SK-N-SH (cell line): Measurements from ENCODE around the gene PSMD2. TPM values are rescaled to one million over a fixed set of nuclear protein-coding genes. Genes with fewer than 3 reads are reported as not detected.
A peak's percentile ranks its signal among the peaks of the same experiment; 100 is the strongest.

Source experiments
- CTCF ChIA-PET: fragments of 300-600, 350-600 bp; formaldehyde crosslinking; extraction: SDS; loops from one replicate; lab custom pipeline; 2021; lab: Yijun Ruan, JAX
- POLR2A ChIA-PET: fragments of 350-600 bp; sonication (Branson Sonifier 250); formaldehyde crosslinking; extraction: SDS; loops from one replicate; lab custom pipeline; 2020; ENCODE audit warnings: antibody characterized with exemption, inconsistent platforms; lab: Yijun Ruan, JAX
- DNase-seq: peaks from one replicate; pipeline ENCODE4 v3.0.0; 2012
- H2AFZ ChIP-seq: fragments of 200-600 bp; sonication (generic); 2 replicates; pipeline ENCODE4 v1.8.1; 2016; ENCODE audit warnings: antibody characterized with exemption, mild to moderate bottlenecking, low read depth
- H3F3A ChIP-seq: fragments of 200-600 bp; sonication (generic); replicated peaks from 2 replicates; pipeline ENCODE3; 2016; ENCODE audit warnings: antibody characterized with exemption, mild to moderate bottlenecking; ENCODE audit not compliant: insufficient read depth
- H3K27ac ChIP-seq, 2 experiments: fragments of 200-500 bp in 1 of 2; fragments of 200-600 bp in 1 of 2; sonication (Bioruptor generic) in 1 of 2; sonication (generic), shearing (Covaris generic) in 1 of 2; 2 replicates each; pipeline versions ENCODE4 v1.5.1 to v1.6.1; 2014 to 2016; ENCODE audit warnings: low read depth in 2 of 2, inconsistent platforms in 1 of 2, low read length in 1 of 2, mild to moderate bottlenecking in 1 of 2, mixed read lengths in 1 of 2
- H3K27me3 ChIP-seq: fragments of 200-600 bp; sonication (generic), shearing (Covaris generic); 2 replicates; pipeline ENCODE4 v1.6.1; 2016; ENCODE audit warnings: mixed run types; ENCODE audit not compliant: insufficient read depth
- H3K36me3 ChIP-seq, 2 experiments: fragments of 200-500 bp in 1 of 2; fragments of 200-600 bp in 1 of 2; sonication (Bioruptor generic) in 1 of 2; sonication (generic) in 1 of 2; replicated peaks in 1 of 2; 2 replicates each; pipeline versions ENCODE3 to v1.5.1; 2014 to 2016; ENCODE audit warnings: low read length in 1 of 2, mild to moderate bottlenecking in 1 of 2; ENCODE audit not compliant: insufficient read depth in 2 of 2, control insufficient read depth in 1 of 2
- H3K4me1 ChIP-seq, 2 experiments: fragments of 200-500 bp in 1 of 2; fragments of 200-600 bp in 1 of 2; sonication (Bioruptor generic) in 1 of 2; sonication (generic), shearing (Covaris generic) in 1 of 2; 2 replicates each; pipeline versions ENCODE4 v1.5.1 to v1.6.1; 2014 to 2016; ENCODE audit warnings: low read depth in 1 of 2, low read length in 1 of 2, mixed run types in 1 of 2; ENCODE audit not compliant: insufficient read depth in 2 of 2, control insufficient read depth in 1 of 2
- H3K4me2 ChIP-seq: fragments of 200-600 bp; sonication (generic), shearing (Covaris generic); 2 replicates; pipeline ENCODE4 v1.6.1; 2017; ENCODE audit warnings: mixed run types
- H3K4me3 ChIP-seq, 2 experiments: fragments of 200-500 bp in 1 of 2; fragments of 200-600 bp in 1 of 2; sonication (Bioruptor generic) in 1 of 2; sonication (generic), shearing (Covaris generic) in 1 of 2; 2 replicates each; pipeline versions ENCODE4 v1.5.1 to v1.8.1; 2014 to 2016; ENCODE audit warnings: low read depth in 2 of 2, inconsistent platforms in 1 of 2, low read length in 1 of 2, mild to moderate bottlenecking in 1 of 2, mixed read lengths in 1 of 2, moderate library complexity in 1 of 2
- H3K79me2 ChIP-seq: fragments of 200-600 bp; sonication (generic); 2 replicates; pipeline ENCODE4 v1.8.1; 2017; ENCODE audit warnings: mild to moderate bottlenecking; ENCODE audit not compliant: insufficient read depth
- H3K9ac ChIP-seq: fragments of 200-600 bp; sonication (generic); 2 replicates; pipeline ENCODE4 v1.6.1; 2017; ENCODE audit warnings: mixed run types
- H3K9me2 ChIP-seq: fragments of 200-600 bp; sonication (generic); 2 replicates; pipeline ENCODE4 v1.6.1; 2017; ENCODE audit warnings: mixed run types
- H3K9me3 ChIP-seq: fragments of 200-600 bp; sonication (generic); 2 replicates; pipeline ENCODE4 v1.6.1; 2017; ENCODE audit warnings: mixed run types, mild to moderate bottlenecking, moderate library complexity
- H4K20me1 ChIP-seq: fragments of 200-600 bp; sonication (generic); 2 replicates; pipeline ENCODE4 v1.6.1; 2017; ENCODE audit warnings: mild to moderate bottlenecking, mixed run types; ENCODE audit not compliant: insufficient read depth
- CTCF ChIP-seq: fragments of 200-600 bp; sonication (generic); IDR thresholded peaks from 2 replicates; pipeline ENCODE4 v1.6.1; 2017; ENCODE audit warnings: antibody characterized with exemption, mild to moderate bottlenecking, moderate library complexity
- EP300 ChIP-seq, 2 experiments: IDR thresholded peaks; 2 replicates each; pipeline versions ENCODE4 v1.4.0 to v1.6.1; 2012; ENCODE audit warnings: borderline replicate concordance in 1 of 2, low read depth in 1 of 2, low read length in 1 of 2
- FOSL2 ChIP-seq: IDR thresholded peaks from 2 replicates; pipeline ENCODE4 v1.4.0; 2012; ENCODE audit warnings: low read depth, mild to moderate bottlenecking, moderate library complexity, borderline replicate concordance
- GATA2 ChIP-seq: sonication (generic); formaldehyde crosslinking; IDR thresholded peaks from 2 replicates; pipeline ENCODE4 v1.5.0; 2020; ENCODE audit warnings: mild to moderate bottlenecking, missing genetic modification reagents
- IRF3 ChIP-seq: fragments of 150-350 bp; IDR thresholded peaks from 2 replicates; pipeline ENCODE4 v1.6.1; 2016; ENCODE audit warnings: mild to moderate bottlenecking, low read depth, low read length
- JUND ChIP-seq: IDR thresholded peaks from 2 replicates; pipeline ENCODE4 v1.4.0; 2012
- MAX ChIP-seq: IDR thresholded peaks from 2 replicates; pipeline ENCODE4 v1.4.0; 2012; ENCODE audit warnings: low read depth
- NFIC ChIP-seq: IDR thresholded peaks from 2 replicates; pipeline ENCODE4 v1.4.0; 2012; ENCODE audit warnings: borderline replicate concordance
- POLR2AphosphoS5 ChIP-seq: IDR thresholded peaks from 2 replicates; pipeline ENCODE4 v1.6.1; 2012; ENCODE audit warnings: low read depth, low read length
- RAD21 ChIP-seq: IDR thresholded peaks from 2 replicates; pipeline ENCODE4 v1.6.1; 2012; ENCODE audit warnings: mild to moderate bottlenecking, low read length
- SIN3A ChIP-seq: IDR thresholded peaks from 2 replicates; pipeline ENCODE4 v1.6.1; 2012; ENCODE audit warnings: low read depth, mild to moderate bottlenecking, low read length, moderate library complexity, borderline replicate concordance
- SMC3 ChIP-seq: IDR thresholded peaks from 2 replicates; pipeline ENCODE4 v1.6.1; 2012; ENCODE audit warnings: low read depth, low read length, improper control_type of control experiment
- TCF12 ChIP-seq: IDR thresholded peaks from 2 replicates; pipeline ENCODE4 v1.4.0; 2012
- ZBTB33 ChIP-seq: IDR thresholded peaks from 2 replicates; pipeline ENCODE4 v1.4.0; 2012; ENCODE audit warnings: low read depth, borderline replicate concordance
- WGBS: methylation state at CpG from one replicate; pipeline ENCODE4 v1.1.6; 2017; ENCODE audit warnings: low lambda C conversion rate; 5-methylcytosine and 5-hydroxymethylcytosine counted together
- polyA plus RNA-seq, 3 experiments: library from polyadenylated mRNA; depleted of rRNA; stranded (reverse); fragments of >200 nt; gene quantifications; 2 replicates each; pipeline ENCODE4 v1.2.3, GENCODE V29; 2012

Gene PSMD2
- polyA plus RNA-seq, 1 of the 3 experiments (the other 2 are of a cell fraction), result 328 TPM

- POLR2A ChIA-PET, result no interaction called here
- WGBS, result 20% methylated on average over 3 of the region's 3 CpGs
- H3K4me1 ChIP-seq, result peaks cover 9 to 10% of the 10 kb centered on the region in 2 experiments; a peak in 3 of 4 replicates
Observed at GRCh38 chr3:184300378-184300720, 1.3 kb downstream of the PSMD2 start.

GRCh38 chr3:184305577-184305976 lies 6.5 kb downstream of the PSMD2 start:
- DNase-seq, result no peak
- Histone ChIP-seq H4K20me1 (peaks cover 33% of the 10 kb centered on the region), H3K9ac (no peak overlapping the region), H3F3A (peaks cover 37% of the 10 kb centered on the region), H3K27ac (no peak overlapping the region), H3K4me3 (no peak overlapping the region), H3K79me2 (peaks cover 47% of the 10 kb centered on the region), H3K9me3 (no peaks in the 10 kb centered on the region), H2AFZ (no peak overlapping the region), H3K27me3 (no peaks in the 10 kb centered on the region), H3K36me3 (peaks cover 72 to 77% of the 10 kb centered on the region in 2 experiments), H3K4me2 (no peak overlapping the region), H3K4me1 (peaks cover 3 to 5% of the 10 kb centered on the region in 2 experiments; a peak in 3 of 4 replicates), H3K9me2 (no peaks in the 10 kb centered on the region)
- POLR2A ChIA-PET, result no interaction called here
- WGBS, result 50% methylated on average over 1 of the region's 1 CpG
- TF ChIP-seq CTCF (peak; percentile 62), SIN3A (no peak), ZBTB33 (no peak), SMC3 (0 out of 2 replicates have a peak, but pooled peaks have one; percentile 11), IRF3 (no peak), RAD21 (peak; percentile 32; the same call in 1 of the 2 replicates), EP300 (IDR thresholded peaks at IDR 0.05; ENCODE audit: borderline replicate concordance in 1 of 2, low read depth in 1 of 2, low read length in 1 of 2) (no peak), GATA2 (CRISPR knock-in tag) (no peak)
- CTCF ChIA-PET, result interaction anchor here (0.8 to 1.8 kb wide), 7 partner anchors 14 to 433 kb away, joined by 3 to 4 read pairs (median 3); no protein-coding TSS in a partner anchor

More at GRCh38 chr3:184300378-184300720, 1.3 kb downstream of the PSMD2 start:
- H3K4me3 ChIP-seq, result peak overlapping the region; percentile 94 to 96
- H3K9me3 ChIP-seq, result no peaks in the 10 kb centered on the region
- peaks cover 23% of the 10 kb centered on the region for H4K20me1 ChIP-seq
- H3F3A ChIP-seq, result peaks cover 22% of the 10 kb centered on the region
- TF ChIP-seq TCF12, result peak; percentile 14; the same call in 1 of the 2 replicates
- TF ChIP-seq POLR2AphosphoS5, result peak; percentile 30; the same call in 1 of the 2 replicates
- TF ChIP-seq NFIC, result no peak
- TF ChIP-seq GATA2 (CRISPR knock-in tag), result no peak
- no peak for TF ChIP-seq MAX
- peak; percentile 46 for TF ChIP-seq JUND
- peak; percentile 80; the same call in 1 of the 2 replicates for TF ChIP-seq FOSL2
- H3K36me3 ChIP-seq, result peaks cover 46 to 52% of the 10 kb centered on the region in 2 experiments
- peaks cover 62% of the 10 kb centered on the region for H3K79me2 ChIP-seq
- H2AFZ ChIP-seq, result no peak overlapping the region
- no peaks in the 10 kb centered on the region for H3K27me3 ChIP-seq
- no peak for DNase-seq
- H3K9me2 ChIP-seq, result no peaks in the 10 kb centered on the region
- CTCF ChIA-PET, result interaction anchor here (0.9 to 1.4 kb wide), 2 partner anchors 11 to 51 kb away, joined by 3 read pairs; partner anchors contain the start of gene EEF1AKMT4
- peak overlapping the region in 1 of 2 experiments; percentile 87; a peak in 2 of 4 replicates for H3K27ac ChIP-seq
- peak overlapping the region; percentile 94 for H3K9ac ChIP-seq
- H3K4me2 ChIP-seq, result peak overlapping the region; percentile 87
